ENCODE results near the gene CNNM4. TPM values are rescaled to one million over a fixed set of nuclear protein-coding genes. Genes with fewer than 3 reads are reported as not detected.

Gene CNNM4
- total RNA-seq, 1 donor: 5.6 TPM

DNA sequence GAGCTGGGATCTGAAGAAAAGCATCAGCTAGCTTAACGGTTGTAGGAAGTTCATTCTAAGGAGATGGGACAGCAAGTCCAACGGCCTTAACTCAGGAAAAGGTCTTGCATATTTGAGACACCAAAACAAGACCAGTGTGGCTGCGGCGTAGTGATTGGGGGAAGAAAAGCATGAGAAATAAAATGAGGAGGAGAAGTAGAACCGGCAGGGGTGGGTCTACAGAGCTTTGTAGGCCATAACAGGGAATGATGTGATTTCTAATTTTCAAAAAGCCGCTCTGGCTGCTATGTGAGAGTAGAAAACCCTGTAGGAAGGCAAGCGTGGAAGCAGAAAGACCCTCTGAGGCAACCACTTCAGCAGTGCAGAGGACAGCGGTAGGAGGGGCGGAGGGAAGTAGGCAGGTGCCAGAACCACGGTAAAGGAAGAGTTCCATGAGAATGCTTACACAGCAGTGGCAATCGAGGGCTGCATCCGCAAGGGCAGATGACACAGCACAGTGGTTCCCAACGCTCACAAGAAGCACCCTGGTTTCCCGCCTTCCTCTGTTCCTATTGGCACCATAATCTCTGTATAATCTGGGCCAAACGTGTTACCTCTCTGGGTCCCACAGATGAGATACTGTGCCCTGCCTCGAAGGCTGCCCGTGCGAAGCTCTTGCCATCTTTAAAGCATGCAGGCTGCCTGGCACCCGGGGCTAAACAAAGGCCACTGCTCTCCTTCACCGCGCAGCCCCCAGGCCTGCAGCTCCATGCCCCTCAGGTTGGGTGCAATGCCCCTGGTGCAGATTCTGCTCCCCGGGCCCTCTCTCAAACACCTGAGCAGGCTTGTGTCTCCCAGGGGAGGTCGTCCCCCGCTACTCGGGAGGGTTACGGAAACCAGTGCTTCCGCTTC lies 96.3 kb downstream of the CNNM4 start:
- H3K4me3 ChIP-seq (ENCODE audit: low read depth, low read length): peak overlapping the region; percentile 76
- DNase-seq (ENCODE audit: low read depth): no peak
- TF ChIP-seq, protein P1, sequence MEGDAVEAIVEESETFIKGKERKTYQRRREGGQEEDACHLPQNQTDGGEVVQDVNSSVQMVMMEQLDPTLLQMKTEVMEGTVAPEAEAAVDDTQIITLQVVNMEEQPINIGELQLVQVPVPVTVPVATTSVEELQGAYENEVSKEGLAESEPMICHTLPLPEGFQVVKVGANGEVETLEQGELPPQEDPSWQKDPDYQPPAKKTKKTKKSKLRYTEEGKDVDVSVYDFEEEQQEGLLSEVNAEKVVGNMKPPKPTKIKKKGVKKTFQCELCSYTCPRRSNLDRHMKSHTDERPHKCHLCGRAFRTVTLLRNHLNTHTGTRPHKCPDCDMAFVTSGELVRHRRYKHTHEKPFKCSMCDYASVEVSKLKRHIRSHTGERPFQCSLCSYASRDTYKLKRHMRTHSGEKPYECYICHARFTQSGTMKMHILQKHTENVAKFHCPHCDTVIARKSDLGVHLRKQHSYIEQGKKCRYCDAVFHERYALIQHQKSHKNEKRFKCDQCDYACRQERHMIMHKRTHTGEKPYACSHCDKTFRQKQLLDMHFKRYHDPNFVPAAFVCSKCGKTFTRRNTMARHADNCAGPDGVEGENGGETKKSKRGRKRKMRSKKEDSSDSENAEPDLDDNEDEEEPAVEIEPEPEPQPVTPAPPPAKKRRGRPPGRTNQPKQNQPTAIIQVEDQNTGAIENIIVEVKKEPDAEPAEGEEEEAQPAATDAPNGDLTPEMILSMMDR (IDR thresholded peaks at IDR 0.05; ENCODE audit: insufficient read depth, low read depth, low read length): no peak

DNA sequence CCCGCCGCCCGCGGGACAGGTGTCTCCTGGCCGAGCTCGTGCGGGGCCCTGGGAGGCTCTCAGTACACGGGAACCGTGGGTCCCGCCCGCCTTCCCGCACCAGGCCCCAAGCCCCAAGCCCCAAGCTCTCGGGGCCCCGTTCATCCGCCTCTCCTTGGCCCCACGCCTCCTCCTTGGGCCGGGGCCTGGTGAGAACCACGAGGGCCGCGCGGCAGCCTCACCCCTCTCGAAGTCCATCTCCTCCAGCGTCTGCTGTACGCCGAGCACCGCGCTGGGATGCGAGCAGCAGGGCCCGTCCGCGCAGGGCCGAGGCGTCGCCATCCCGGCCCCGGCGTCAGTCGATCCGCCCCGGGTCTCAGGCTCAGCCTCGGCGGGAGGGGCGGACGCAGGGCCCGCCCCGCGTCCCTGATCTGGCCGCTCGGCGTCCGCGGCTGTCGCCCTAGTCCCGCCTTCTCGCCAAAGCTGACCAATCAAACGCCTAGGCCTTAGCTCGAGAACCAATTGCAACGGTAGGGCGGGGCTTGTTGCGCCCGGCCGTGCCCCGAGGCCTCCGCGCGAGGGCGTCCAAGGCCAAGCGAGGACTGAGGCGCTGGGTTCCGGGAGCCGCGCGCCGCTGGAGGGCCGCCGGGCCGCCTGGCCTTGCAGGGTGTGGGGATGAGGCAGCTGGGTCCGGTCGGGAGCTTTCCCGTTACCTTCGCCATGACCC lies 97.1 kb downstream of the CNNM4 start, which contains the start of gene ANKRD39:
Gene ANKRD39 (minus strand): TSS at position 350 of the 706 bp plus-strand sequence. CDS start 29 bp downstream, at position 321.
- H3K4me3 ChIP-seq (ENCODE audit: low read depth, low read length): peak within 1 kb of the TSS; percentile 76
- TF ChIP-seq, protein P1 (IDR thresholded peaks at IDR 0.05; ENCODE audit: insufficient read depth, low read depth, low read length): peak; percentile 74
- DNase-seq (ENCODE audit: low read depth): peak; percentile 99

DNA sequence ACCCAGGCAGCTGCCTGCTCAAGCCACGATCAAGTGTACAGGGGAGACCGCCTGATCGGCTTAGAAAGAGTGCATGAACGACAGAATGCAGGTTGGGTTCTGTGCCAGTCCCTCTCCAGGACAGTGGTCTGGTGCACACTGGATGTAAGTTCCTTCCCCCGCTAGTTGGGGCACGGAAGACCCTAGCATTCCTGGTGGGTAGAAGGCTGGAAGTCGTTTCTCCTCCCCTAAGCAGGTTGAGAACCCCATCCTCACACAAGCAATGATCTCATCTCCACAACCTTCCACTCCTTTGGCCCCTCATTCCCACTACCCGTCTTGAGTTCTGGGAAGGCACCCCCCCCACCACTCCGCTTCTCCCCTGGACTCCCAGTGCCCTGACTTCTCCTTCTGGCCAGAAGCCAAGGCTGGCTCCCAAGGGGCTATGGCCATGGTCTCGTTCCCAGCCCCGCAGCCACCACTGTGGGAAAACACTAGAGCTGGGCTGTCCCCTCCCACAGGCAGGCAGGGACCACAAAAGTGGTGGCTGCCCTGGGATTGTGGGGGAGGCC lies 98.5 kb downstream of the CNNM4 start:
- TF ChIP-seq, protein P1 (IDR thresholded peaks at IDR 0.05; ENCODE audit: insufficient read depth, low read depth, low read length): no peak
- no peak for DNase-seq (ENCODE audit: low read depth)
- H3K4me3 ChIP-seq (ENCODE audit: low read depth, low read length): no peak overlapping the region

DNA sequence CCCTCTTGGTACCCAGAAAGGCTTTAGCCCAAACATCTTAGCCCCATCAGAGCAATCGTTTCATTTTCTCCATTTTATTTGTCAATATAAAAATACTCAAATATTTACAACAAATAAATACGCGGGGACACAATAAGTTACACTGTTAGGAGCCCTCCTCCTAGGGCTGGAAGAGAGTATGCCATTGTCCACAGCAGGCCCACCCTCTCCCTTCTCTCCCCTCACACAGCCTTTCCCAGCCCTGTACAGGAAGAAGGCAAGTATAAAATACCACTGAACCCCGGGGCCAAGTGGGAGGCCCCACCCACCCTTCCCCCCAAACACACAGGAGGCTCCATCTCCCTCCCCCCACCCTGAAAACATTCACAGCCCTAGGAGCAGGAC lies 99.0 kb downstream of the CNNM4 start:
- TF ChIP-seq, protein P1 (IDR thresholded peaks at IDR 0.05; ENCODE audit: insufficient read depth, low read depth, low read length): no peak
- DNase-seq (ENCODE audit: low read depth): no peak
- no peak overlapping the region for H3K4me3 ChIP-seq (ENCODE audit: low read depth, low read length)

DNA sequence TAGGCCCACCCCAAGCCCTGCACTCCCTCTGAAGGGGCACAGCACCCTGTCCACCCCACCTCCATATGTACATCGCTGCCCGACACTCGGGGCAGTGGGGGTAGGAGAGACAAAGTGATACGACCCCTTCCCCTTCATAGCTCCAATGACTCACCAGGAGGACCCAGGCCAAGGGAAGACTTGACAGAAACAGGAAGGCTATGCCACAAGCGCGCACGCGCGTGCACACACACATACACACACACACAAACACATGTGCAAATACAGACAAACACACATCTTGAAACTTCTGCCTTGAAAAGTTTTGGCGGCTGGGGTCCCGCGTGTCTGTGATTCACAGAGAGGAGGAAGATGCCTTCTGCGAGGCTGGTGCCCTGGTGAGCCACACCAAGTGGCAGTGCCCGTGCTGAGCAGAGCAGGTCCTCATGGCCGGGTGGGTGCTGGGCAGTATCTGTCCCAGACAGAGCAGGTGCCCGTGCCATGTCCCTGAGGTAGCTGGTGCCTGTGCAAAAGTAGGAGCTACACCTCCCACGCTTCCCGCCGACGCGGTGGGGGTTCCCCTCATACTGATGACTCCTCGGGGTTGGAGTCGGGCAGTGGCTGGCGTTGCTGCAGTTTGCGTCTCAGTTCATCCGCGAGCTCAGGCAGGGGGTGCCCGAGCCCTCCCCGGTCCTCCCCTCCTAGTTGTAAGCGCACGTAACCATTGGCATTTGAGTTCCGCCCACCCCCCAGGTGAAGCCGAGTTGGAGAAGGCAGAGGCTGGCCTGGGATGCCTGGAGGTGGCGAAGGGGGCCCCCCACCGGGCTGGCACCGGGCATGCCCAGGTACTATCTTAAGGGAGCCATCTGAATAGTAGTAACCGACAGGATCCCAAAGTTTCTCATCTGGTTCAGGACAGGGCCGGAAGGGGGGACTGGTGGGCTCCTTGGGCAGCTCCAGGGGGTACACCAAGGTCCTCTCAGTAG lies 99.6 kb downstream of the CNNM4 start:
- no peak overlapping the region for H3K4me3 ChIP-seq (ENCODE audit: low read depth, low read length)
- DNase-seq (ENCODE audit: low read depth): no peak
- TF ChIP-seq, protein P1 (IDR thresholded peaks at IDR 0.05; ENCODE audit: insufficient read depth, low read depth, low read length): no peak

DNA sequence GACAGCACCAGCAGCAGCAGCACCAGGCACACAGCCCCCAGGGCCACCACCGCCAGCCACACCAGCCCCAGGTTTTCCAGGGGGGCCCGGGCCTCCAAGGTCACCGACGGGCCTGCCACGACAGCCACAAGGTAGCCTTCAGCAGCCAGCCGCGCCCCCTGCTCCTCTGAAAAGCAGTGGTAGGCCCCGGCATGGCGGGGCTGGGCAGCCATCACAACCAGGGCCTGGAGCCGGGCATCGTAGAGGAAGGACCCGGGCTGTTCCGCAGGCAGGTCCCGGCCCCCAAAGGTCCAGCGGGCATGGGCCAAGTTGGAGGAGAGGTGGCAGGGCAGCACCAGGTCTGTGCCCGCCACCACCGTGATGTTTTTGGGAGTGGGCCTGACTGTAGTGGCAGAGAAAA lies 100.4 kb downstream of the CNNM4 start:
- no peak for DNase-seq (ENCODE audit: low read depth)
- TF ChIP-seq, protein P1 (IDR thresholded peaks at IDR 0.05; ENCODE audit: insufficient read depth, low read depth, low read length): no peak
- no peak overlapping the region for H3K4me3 ChIP-seq (ENCODE audit: low read depth, low read length)

All from fibroblast of villous mesenchyme (primary cell).